DMS114 treated with DMSO at 0.1 percent for 48 hours (cell line): Measurements from ENCODE around the gene SCYL2.
A peak's percentile ranks its signal among the peaks of the same experiment; 100 is the strongest.
"Not testable (repeated sequence)": the region's sequence is repeated elsewhere in the genome, so short reads cannot be mapped to it uniquely, and the experiment has no call there.

Experiments used
- DNase-seq: peaks from one replicate; lab custom pipeline; 2025; ENCODE audit not compliant: unreplicated experiment; lab: John Stamatoyannopoulos, UW

Gene SCYL2

GRCh38 chr12:100324498-100324897 is 57.5 kb downstream of the SCYL2 start:
- DNase-seq: no peak

- no peak for DNase-seq
Observed at GRCh38 chr12:100326208-100326607, 59.2 kb downstream of the SCYL2 start.

- no peak for DNase-seq
Observed at GRCh38 chr12:100329800-100330199, 62.8 kb downstream of the SCYL2 start.

- no peak for DNase-seq
Observed at GRCh38 chr12:100331871-100332270, 64.9 kb downstream of the SCYL2 start.

GRCh38 chr12:100332852-100333251 is 65.9 kb downstream of the SCYL2 start:
- DNase-seq: no peak

- DNase-seq: no peak
Observed at GRCh38 chr12:100337299-100337698, 70.3 kb downstream of the SCYL2 start.

- DNase-seq: no peak
Observed at GRCh38 chr12:100337727-100338126, 70.8 kb downstream of the SCYL2 start.

- no peak for DNase-seq
Observed at GRCh38 chr12:100339071-100339470, 72.1 kb downstream of the SCYL2 start.

- not testable (repeated sequence) for DNase-seq
Observed at GRCh38 chr12:100342897-100343296, 75.9 kb downstream of the SCYL2 start.

- not testable (repeated sequence) for DNase-seq
Observed at GRCh38 chr12:100344351-100344750, 77.4 kb downstream of the SCYL2 start.

- no peak for DNase-seq
Observed at GRCh38 chr12:100345020-100345767, 78.2 kb downstream of the SCYL2 start.

GRCh38 chr12:100346660-100347059 is 79.7 kb downstream of the SCYL2 start:
- no peak for DNase-seq

GRCh38 chr12:100348657-100349454 is 81.9 kb downstream of the SCYL2 start:
- DNase-seq: peak; percentile 34

- no peak for DNase-seq
Observed at GRCh38 chr12:100356644-100357223, 89.8 kb downstream of the SCYL2 start, which contains the start of gene SLC17A8. Gene SLC17A8, plus strand, starts transcription at chr12:100357074. Its CDS starts 318 bp downstream, at chr12:100357392.

- DNase-seq: no peak
Observed at GRCh38 chr12:100359248-100359647, 92.3 kb downstream of the SCYL2 start.

GRCh38 chr12:100359822-100360221 is 92.8 kb downstream of the SCYL2 start:
- DNase-seq: no peak

- DNase-seq: no peak
Observed at GRCh38 chr12:100360450-100360849, 93.5 kb downstream of the SCYL2 start.

- DNase-seq: no peak
Observed at GRCh38 chr12:100364324-100364723, 97.3 kb downstream of the SCYL2 start.

GRCh38 chr12:100365411-100365810 is 98.4 kb downstream of the SCYL2 start:
- no peak for DNase-seq

- DNase-seq: no peak
Observed at GRCh38 chr12:100368066-100368465, 101.1 kb downstream of the SCYL2 start.

- no peak for DNase-seq
Observed at GRCh38 chr12:100371146-100371545, 104.2 kb downstream of the SCYL2 start.
